ENCODE results near the gene CNNM3.
"Not testable (repeated sequence)": the region's sequence is repeated elsewhere in the genome, so short reads cannot be mapped to it uniquely, and the experiment has no call there.

Gene CNNM3

GRCh38 chr2:96800061-96801004 is 15.7 kb upstream of the CNNM3 start:
- DNase-seq: peak; percentile 62

DNA sequence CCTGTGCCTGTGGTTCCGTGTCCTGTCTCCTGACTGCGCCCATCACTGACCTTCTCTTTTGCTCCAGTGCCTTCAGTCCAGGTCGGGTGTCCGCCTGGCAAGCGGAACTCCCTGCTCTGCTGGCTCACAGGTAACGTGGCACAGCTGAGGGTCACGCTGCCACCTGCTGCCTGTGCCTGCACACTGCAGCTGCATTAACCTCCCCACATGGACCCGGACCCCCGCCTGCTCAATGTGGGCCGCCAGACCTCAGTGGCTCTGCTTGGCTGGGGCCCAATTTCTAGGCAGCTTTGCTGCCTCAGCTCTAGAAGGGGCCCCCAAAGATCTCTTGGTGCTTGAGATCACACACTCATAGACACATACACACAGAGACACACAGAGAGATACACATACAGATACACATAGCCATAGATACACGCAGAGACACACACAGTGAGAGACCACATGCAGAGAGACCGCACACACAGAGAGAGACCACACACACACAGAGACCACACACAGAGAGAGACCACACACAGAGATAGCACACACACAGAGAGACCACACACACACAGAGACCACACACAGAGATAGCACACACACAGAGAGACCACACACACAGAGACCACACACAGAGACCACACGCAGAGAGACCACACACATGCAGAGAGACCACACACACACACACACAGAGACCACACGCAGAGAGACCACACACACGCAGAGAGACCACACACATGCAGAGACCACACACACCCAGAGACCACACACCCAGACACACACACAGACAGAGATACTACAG is 14.9 kb upstream of the CNNM3 start:
- peak; percentile 82 for DNase-seq

- DNase-seq: no peak
Observed at GRCh38 chr2:96801786-96802595, 14.1 kb upstream of the CNNM3 start.

- no peak for DNase-seq
Observed at GRCh38 chr2:96802721-96803120, 13.3 kb upstream of the CNNM3 start.

DNA sequence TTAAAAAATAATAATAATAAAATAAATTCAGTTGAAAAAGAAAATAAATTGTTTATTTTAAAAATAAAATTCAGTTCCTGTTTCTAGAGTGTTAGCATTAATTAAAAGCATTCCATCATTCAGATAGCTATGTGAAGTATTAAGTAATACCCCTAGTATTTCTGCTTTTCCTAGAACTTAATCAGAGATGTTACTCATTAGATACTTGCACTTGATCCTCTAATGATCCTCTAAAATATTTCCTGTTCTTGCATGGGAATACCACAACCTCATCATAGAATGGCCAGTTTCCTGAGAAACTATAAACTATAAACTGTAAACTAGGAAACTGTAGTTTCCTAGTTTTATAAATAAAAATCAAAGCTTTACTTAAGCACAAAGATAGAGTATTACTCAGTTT is 11.1 kb upstream of the CNNM3 start:
- no peak for DNase-seq

- not testable (repeated sequence) for DNase-seq
Observed at GRCh38 chr2:96805946-96806345, 10.1 kb upstream of the CNNM3 start.

- DNase-seq: no peak
Observed at GRCh38 chr2:96806468-96807126, 9.5 kb upstream of the CNNM3 start.

GRCh38 chr2:96807127-96807471 is 9.0 kb upstream of the CNNM3 start:
- no peak for DNase-seq

- no peak for DNase-seq
Observed at GRCh38 chr2:96808176-96808837, 7.8 kb upstream of the CNNM3 start.

GRCh38 chr2:96809216-96809882 is 6.7 kb upstream of the CNNM3 start:
- no peak for DNase-seq

DNA sequence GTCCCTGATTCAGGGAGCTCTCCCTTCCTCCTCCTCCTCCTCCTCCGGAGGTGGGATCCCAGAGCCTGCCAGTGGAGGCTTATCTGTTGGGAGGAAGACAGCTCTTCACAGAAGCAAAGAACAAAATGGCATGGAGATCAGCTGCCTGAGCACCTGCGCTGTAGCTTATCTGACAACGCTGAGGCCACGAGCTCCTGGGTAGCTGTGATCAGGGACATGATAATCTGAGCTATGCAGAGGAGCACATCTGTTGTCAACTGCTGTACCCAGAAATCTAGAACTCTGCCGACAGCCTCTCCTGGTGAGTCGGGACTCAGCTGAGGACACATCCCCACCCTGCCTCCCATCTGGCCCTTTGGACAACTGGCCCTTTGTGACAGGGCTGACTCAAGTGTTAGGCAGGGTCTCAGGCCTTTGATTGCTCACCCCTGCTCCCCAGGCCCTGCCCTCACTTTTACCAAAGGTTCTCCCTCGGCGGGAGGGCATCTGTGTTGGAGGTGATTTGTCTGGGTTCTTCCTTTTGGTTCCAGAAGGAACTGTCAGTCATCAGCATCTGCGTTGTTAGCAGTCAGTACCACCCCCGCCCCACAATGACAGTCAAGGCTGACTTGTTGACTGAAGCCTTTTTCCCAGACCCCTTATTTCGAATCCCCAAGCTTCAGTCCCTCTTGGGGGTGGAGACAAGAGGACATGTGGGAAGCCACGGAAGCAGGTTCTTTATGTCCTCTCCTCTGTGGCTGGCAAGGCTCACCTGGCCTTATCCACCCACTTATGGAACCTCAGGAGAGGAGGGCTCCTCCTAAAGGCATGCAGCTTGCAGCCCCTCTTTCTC is 5.9 kb upstream of the CNNM3 start:
- DNase-seq: peak; percentile 36

DNA sequence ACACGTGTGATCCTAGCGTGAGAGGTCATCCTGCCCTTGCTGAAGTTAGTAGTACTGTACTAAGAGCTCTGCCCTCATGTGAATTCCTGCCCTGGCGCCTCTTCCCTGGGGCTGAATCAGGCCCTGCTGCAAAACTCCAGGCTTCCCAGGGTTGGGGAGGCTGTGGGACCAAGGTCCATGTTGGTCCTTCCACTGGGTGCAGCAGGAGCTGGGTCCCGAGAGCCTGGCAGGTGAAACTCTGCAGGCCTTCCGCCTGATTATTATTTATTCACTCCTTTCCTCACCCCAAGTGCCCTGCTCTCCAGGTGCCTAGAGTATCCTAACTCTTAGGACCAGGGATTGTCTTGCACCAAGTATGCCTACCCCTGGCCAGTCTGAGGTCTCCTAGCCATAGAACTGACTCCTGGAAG is 5.3 kb upstream of the CNNM3 start:
- no peak for DNase-seq

DNA sequence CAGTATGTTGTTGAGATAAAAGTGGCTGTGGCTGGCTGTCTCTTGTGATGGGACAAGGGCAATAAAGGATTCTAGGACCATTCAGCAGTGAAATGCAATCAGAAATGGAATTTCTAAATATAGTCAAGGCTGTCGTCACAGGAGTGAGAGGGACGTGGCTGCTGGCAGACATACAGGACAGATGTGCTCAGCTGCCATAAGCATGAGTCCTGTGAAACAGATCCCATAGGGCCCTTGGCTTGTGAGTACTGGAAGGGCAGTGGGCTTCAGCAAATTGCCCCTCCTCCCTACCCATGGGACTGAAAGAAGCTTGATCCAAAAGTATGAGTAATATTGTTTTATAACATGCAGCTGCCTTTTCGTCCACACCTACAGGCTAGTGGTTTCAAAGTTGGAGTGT is 4.2 kb upstream of the CNNM3 start:
- no peak for DNase-seq

DNA sequence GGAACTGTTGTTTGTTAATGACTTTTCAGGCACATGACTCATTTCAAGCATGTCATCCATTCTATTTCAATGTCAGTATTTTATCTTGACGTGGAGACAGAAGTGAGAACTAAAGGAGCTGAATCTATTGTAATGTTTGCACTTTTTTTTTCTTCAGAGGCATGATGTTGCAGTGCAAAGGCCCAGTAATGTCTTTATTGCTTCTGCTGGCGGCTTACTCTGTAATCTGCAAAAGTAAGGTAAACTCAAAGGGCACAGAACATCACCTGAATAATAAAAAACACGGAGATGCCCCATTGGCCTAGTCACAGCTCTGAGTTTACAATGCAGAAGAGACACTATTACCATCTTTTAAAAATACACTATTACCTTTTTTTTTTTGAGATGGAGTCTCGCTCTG is 2.4 kb upstream of the CNNM3 start:
- DNase-seq: no peak

GRCh38 chr2:96815326-96816126 is 542 bp upstream of the CNNM3 start:
- peak; percentile 50 for DNase-seq

DNA sequence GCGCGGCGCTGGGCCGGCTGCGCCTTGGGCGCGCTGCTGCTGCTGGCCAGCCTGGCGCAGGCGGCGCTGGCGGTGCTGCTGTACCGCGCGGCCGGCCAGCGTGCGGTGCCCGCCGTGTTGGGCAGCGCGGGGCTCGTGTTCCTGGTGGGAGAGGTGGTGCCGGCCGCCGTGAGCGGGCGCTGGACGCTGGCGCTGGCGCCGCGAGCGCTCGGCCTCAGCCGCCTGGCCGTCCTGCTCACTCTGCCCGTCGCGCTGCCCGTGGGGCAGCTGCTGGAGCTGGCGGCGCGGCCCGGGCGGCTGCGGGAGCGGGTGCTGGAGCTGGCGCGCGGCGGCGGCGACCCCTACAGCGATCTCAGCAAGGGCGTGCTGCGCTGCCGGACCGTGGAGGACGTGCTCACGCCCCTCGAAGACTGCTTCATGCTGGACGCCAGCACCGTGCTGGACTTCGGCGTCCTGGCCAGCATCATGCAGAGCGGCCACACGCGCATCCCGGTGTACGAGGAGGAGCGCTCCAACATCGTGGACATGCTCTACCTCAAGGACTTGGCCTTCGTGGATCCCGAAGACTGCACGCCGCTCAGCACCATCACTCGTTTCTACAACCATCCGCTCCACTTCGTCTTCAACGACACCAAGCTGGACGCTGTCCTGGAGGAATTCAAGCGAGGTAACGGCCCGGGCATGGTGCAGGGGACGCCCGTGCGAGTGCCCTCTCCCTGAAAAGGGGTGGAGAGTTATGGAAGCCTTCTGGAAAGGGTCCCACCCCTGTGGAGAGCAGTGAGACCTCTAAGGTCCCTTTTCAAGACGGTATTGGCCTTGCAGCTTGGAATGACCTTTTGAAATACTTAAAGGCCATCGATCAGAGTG is 1.0 kb downstream of the CNNM3 start:
- peak; percentile 25 for DNase-seq

GRCh38 chr2:96817882-96818281 is 1.8 kb downstream of the CNNM3 start:
- DNase-seq: peak; percentile 24

GRCh38 chr2:96819128-96819875 is 3.2 kb downstream of the CNNM3 start:
- DNase-seq: peak; percentile 93

Measured in hematopoietic multipotent progenitor cell treated with erythropoietin and hydrocortisone succinate and interleukin-3 and kit ligand, for 4 days (in vitro differentiated cells).